IPS DF 6.9 (cell line): Measurements from ENCODE around the gene LILRA6.
A peak's percentile ranks its signal among the peaks of the same experiment; 100 is the strongest.

Source experiments
- DNase-seq: peaks from one replicate; pipeline ENCODE4 v3.0.0-alpha.2; 2013; ENCODE audit warnings: low read depth, low spot score
- H3K27ac ChIP-seq: one replicate; pipeline ENCODE4 v1.5.1; 2013; ENCODE audit warnings: low read length, control low read depth
- H3K27me3 ChIP-seq: 2 replicates; pipeline ENCODE4 v1.6.1; 2013; ENCODE audit warnings: mild to moderate bottlenecking, low read length; ENCODE audit not compliant: control insufficient read depth, insufficient read depth
- H3K36me3 ChIP-seq: 2 replicates; pipeline ENCODE4 v1.6.1; 2013; ENCODE audit warnings: low read length; ENCODE audit not compliant: control insufficient read depth, insufficient read depth
- H3K4me1 ChIP-seq: 2 replicates; pipeline ENCODE4 v1.6.1; 2013; ENCODE audit warnings: low read length; ENCODE audit not compliant: control insufficient read depth, insufficient read depth
- H3K4me3 ChIP-seq: 2 replicates; pipeline ENCODE4 v1.5.1; 2013; ENCODE audit warnings: mild to moderate bottlenecking, low read length
- H3K9me3 ChIP-seq: 2 replicates; pipeline ENCODE4 v1.6.1; 2013; ENCODE audit warnings: low read length, inconsistent platforms; ENCODE audit not compliant: control insufficient read depth, insufficient read depth
- WGBS: extraction: QIAGEN DNeasy Blood & Tissue Kit; methylation state at CpG from one replicate; pipeline ENCODE4 v1.1.7; 2013; ENCODE audit warnings: mixed read lengths, missing lambda C conversion rate; ENCODE audit not compliant: insufficient read length, insufficient coverage; 5-methylcytosine and 5-hydroxymethylcytosine counted together

Gene LILRA6

GRCh38 chr19:54266133-54266532 is 23.5 kb upstream of the LILRA6 start:
- no peaks in the 10 kb centered on the region for H3K4me1 ChIP-seq
- no CpG with 5 or more reads among the region's 6 CpGs for WGBS
- H3K4me3 ChIP-seq, result no peak overlapping the region
- DNase-seq, result peak; percentile 87
- H3K9me3 ChIP-seq, result no peaks in the 10 kb centered on the region
- peaks cover 3% of the 10 kb centered on the region; the same call in 1 of the 2 replicates for H3K36me3 ChIP-seq
- no peak overlapping the region for H3K27ac ChIP-seq
- no peaks in the 10 kb centered on the region for H3K27me3 ChIP-seq

- WGBS, result no CpG with 5 or more reads among the region's 2 CpGs
- Histone ChIP-seq H3K4me1 (no peaks in the 10 kb centered on the region), H3K36me3 (peaks cover 3% of the 10 kb centered on the region; the same call in 1 of the 2 replicates), H3K4me3 (no peak overlapping the region), H3K27ac (no peak overlapping the region), H3K9me3 (no peaks in the 10 kb centered on the region; the same call in 1 of the 2 replicates), H3K27me3 (no peaks in the 10 kb centered on the region)
- no peak for DNase-seq
Measured at GRCh38 chr19:54262470-54262869, 19.9 kb upstream of the LILRA6 start.

GRCh38 chr19:54262066-54262465 is 19.5 kb upstream of the LILRA6 start:
- H3K36me3 ChIP-seq, result peaks cover 3% of the 10 kb centered on the region; the same call in 1 of the 2 replicates
- H3K27ac ChIP-seq, result no peak overlapping the region
- WGBS, result no CpG with 5 or more reads among the region's 11 CpGs
- H3K27me3 ChIP-seq, result no peaks in the 10 kb centered on the region
- H3K4me3 ChIP-seq, result no peak overlapping the region
- no peaks in the 10 kb centered on the region for H3K4me1 ChIP-seq
- no peaks in the 10 kb centered on the region; the same call in 1 of the 2 replicates for H3K9me3 ChIP-seq
- DNase-seq, result no peak

- Histone ChIP-seq H3K27ac (no peak within 1 kb of the TSS), H3K9me3 (no peaks in the 10 kb centered on the region; the same call in 1 of the 2 replicates), H3K27me3 (no peaks in the 10 kb centered on the region), H3K4me3 (no peak within 1 kb of the TSS), H3K4me1 (no peaks in the 10 kb centered on the region), H3K36me3 (peaks cover 2% of the 10 kb centered on the region; the same call in 1 of the 2 replicates)
- WGBS, result no CpG with 5 or more reads among the region's 9 CpGs
- no peak for DNase-seq
Measured at GRCh38 chr19:54257116-54257480, 14.5 kb upstream of the LILRA6 start, which contains the start of gene LILRB5. LILRB5 (minus strand) TSS chr19:54257273; CDS start chr19:54257193, 80 bp downstream.

GRCh38 chr19:54256250-54257115 is 13.9 kb upstream of the LILRA6 start:
- H3K4me3 ChIP-seq, result no peak overlapping the region
- H3K27ac ChIP-seq, result no peak overlapping the region
- WGBS, result no CpG with 5 or more reads among the region's 19 CpGs
- no peaks in the 10 kb centered on the region for H3K36me3 ChIP-seq
- DNase-seq, result no peak
- H3K4me1 ChIP-seq, result no peaks in the 10 kb centered on the region
- no peaks in the 10 kb centered on the region for H3K27me3 ChIP-seq
- no peaks in the 10 kb centered on the region; the same call in 1 of the 2 replicates for H3K9me3 ChIP-seq

- Histone ChIP-seq H3K36me3 (no peaks in the 10 kb centered on the region), H3K27me3 (no peaks in the 10 kb centered on the region), H3K27ac (no peak overlapping the region), H3K4me1 (no peaks in the 10 kb centered on the region), H3K4me3 (no peak overlapping the region), H3K9me3 (no peaks in the 10 kb centered on the region; the same call in 1 of the 2 replicates)
- DNase-seq, result no peak
- WGBS, result no CpG with 5 or more reads among the region's 26 CpGs
Measured at GRCh38 chr19:54255105-54255775, 12.7 kb upstream of the LILRA6 start.

- no peaks in the 10 kb centered on the region for H3K27me3 ChIP-seq
- no peaks in the 10 kb centered on the region for H3K4me1 ChIP-seq
- H3K27ac ChIP-seq, result no peak overlapping the region
- H3K36me3 ChIP-seq, result no peaks in the 10 kb centered on the region
- no peaks in the 10 kb centered on the region; the same call in 1 of the 2 replicates for H3K9me3 ChIP-seq
- no peak overlapping the region for H3K4me3 ChIP-seq
- no peak for DNase-seq
- no CpG with 5 or more reads among the region's 17 CpGs for WGBS
Measured at GRCh38 chr19:54254195-54254906, 11.8 kb upstream of the LILRA6 start.

- no peaks in the 10 kb centered on the region for H3K36me3 ChIP-seq
- H3K27me3 ChIP-seq, result no peaks in the 10 kb centered on the region
- H3K27ac ChIP-seq, result no peak overlapping the region
- no peak for DNase-seq
- no peak overlapping the region for H3K4me3 ChIP-seq
- WGBS, result no CpG with 5 or more reads among the region's 23 CpGs
- no peaks in the 10 kb centered on the region for H3K4me1 ChIP-seq
- no peaks in the 10 kb centered on the region; the same call in 1 of the 2 replicates for H3K9me3 ChIP-seq
Measured at GRCh38 chr19:54253331-54254194, 11.0 kb upstream of the LILRA6 start.

GRCh38 chr19:54252845-54253244 is 10.3 kb upstream of the LILRA6 start:
- WGBS, result no CpG with 5 or more reads among the region's 11 CpGs
- Histone ChIP-seq H3K27me3 (no peaks in the 10 kb centered on the region), H3K27ac (no peak overlapping the region), H3K9me3 (no peaks in the 10 kb centered on the region), H3K36me3 (no peaks in the 10 kb centered on the region), H3K4me1 (no peaks in the 10 kb centered on the region), H3K4me3 (no peak overlapping the region)
- DNase-seq, result no peak
